ENCODE measurements around the gene TPRG1. TPM values are rescaled to one million over a fixed set of nuclear protein-coding genes. Genes with fewer than 3 reads are reported as not detected.

TPRG1 gene
- total RNA-seq, 1 donor from 2014 or later: 0.71 TPM

DNA sequence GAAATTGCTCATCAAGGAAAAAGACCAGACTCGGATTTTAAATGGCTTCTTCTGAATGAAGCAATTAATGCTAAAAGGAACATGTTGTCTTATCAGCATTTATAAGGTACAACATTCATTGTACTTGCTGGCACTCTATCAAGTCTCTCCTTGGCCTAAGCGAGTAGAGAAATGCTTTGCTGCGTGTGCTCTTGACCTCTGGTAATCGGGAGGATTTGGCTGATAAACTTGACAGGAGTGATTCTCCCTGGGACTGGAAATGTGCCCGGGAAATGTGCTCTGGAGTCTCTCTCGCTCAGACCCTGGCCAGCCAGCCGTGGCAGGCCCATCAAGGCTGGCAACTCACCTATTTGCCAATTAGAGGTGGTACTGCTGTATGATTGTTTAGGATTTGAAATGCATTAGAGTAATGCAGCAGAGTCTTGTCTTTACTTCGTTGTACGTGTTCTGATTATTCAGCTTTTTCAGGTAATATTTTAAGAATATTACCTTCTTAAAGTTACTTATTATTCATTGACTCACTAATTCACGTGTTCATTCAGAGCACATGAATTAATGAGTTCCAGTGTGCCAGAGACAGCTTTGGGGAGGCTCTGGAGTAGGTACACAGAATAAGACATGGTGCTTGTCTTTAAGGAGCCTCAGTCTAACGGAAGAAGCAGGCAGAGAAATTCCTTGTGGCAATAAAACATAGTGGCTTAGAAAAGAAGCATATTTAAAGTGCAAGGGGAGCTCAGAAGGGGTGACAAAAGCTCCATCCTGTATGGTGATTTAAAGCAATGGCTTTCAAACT is 48.0 kb upstream of the TPRG1 start:
- Histone ChIP-seq H3K4me3 (no peak overlapping the region), H3F3A (ENCODE audit: low read depth) (no peaks in the 10 kb centered on the region), H3K4me1 (peaks cover 5% of the 10 kb centered on the region), H3K36me3 (no peaks in the 10 kb centered on the region), H3K27ac (no peak overlapping the region), H3K79me2 (ENCODE audit: low read depth) (no peaks in the 10 kb centered on the region), H3K27me3 (no peaks in the 10 kb centered on the region), H3K9me3 (ENCODE audit: low read depth) (no peaks in the 10 kb centered on the region), H4K20me1 (ENCODE audit: low read depth) (no peaks in the 10 kb centered on the region), H3K4me2 (no peak overlapping the region), H2AFZ (replicated peaks) (no peak overlapping the region), H3K9ac (no peak overlapping the region)
- Mint-ChIP-seq H3K36me3 (no peaks in the 10 kb centered on the region), H3K27me3 (ENCODE audit: insufficient read depth, low read depth) (no peaks in the 10 kb centered on the region), H3K4me1 (no peaks in the 10 kb centered on the region), H3K9me3 (no peaks in the 10 kb centered on the region), H3K27ac (no peak overlapping the region), H3K4me3 (no peak overlapping the region)
- TF ChIP-seq EZH2 (IDR thresholded peaks at IDR 0.05) (no peak), EZH2phosphoT487 (IDR thresholded peaks at IDR 0.05) (no peak), CTCF (IDR thresholded peaks at IDR 0.05) (no peak)
- DNase-seq (ENCODE audit: low spot score): no peak

- no peaks in the 10 kb centered on the region for H3K9me3 Mint-ChIP-seq
- Histone ChIP-seq H3K79me2 (ENCODE audit: low read depth) (no peaks in the 10 kb centered on the region), H2AFZ (replicated peaks) (no peak overlapping the region), H3K4me1 (peaks cover under 1% of the 10 kb centered on the region), H3K9me3 (ENCODE audit: low read depth) (no peaks in the 10 kb centered on the region), H3K36me3 (no peaks in the 10 kb centered on the region), H3F3A (ENCODE audit: low read depth) (no peaks in the 10 kb centered on the region), H3K4me2 (no peak overlapping the region), H3K27ac (no peak overlapping the region), H3K4me3 (no peak overlapping the region), H3K27me3 (no peaks in the 10 kb centered on the region), H3K9ac (no peak overlapping the region), H4K20me1 (ENCODE audit: low read depth) (no peaks in the 10 kb centered on the region)
- H3K27me3 Mint-ChIP-seq (ENCODE audit: insufficient read depth, low read depth): no peaks in the 10 kb centered on the region
- H3K4me3 Mint-ChIP-seq: no peak overlapping the region
- peaks cover 3% of the 10 kb centered on the region for H3K4me1 Mint-ChIP-seq
- no peak for TF ChIP-seq EZH2 (IDR thresholded peaks at IDR 0.05)
- TF ChIP-seq CTCF (IDR thresholded peaks at IDR 0.05): no peak
- TF ChIP-seq EZH2phosphoT487 (IDR thresholded peaks at IDR 0.05): no peak
- no peak for DNase-seq (ENCODE audit: low spot score)
- H3K27ac Mint-ChIP-seq: no peak overlapping the region
- H3K36me3 Mint-ChIP-seq: no peaks in the 10 kb centered on the region
Measured at GRCh38 chr3:189132231-189132671, 39.5 kb upstream of the TPRG1 start.

- Mint-ChIP-seq H3K4me3 (no peak overlapping the region), H3K36me3 (no peaks in the 10 kb centered on the region), H3K9me3 (no peaks in the 10 kb centered on the region), H3K27ac (no peak overlapping the region), H3K27me3 (ENCODE audit: insufficient read depth, low read depth) (no peaks in the 10 kb centered on the region), H3K4me1 (peaks cover 8% of the 10 kb centered on the region)
- no peak overlapping the region for H3K4me3 ChIP-seq
- no peak overlapping the region for H2AFZ ChIP-seq (replicated peaks)
- H3K27ac ChIP-seq: no peak overlapping the region
- H3K27me3 ChIP-seq: no peaks in the 10 kb centered on the region
- TF ChIP-seq EZH2 (IDR thresholded peaks at IDR 0.05) (no peak), EZH2phosphoT487 (IDR thresholded peaks at IDR 0.05) (no peak), CTCF (IDR thresholded peaks at IDR 0.05) (no peak)
- H3K79me2 ChIP-seq (ENCODE audit: low read depth): no peaks in the 10 kb centered on the region
- no peaks in the 10 kb centered on the region for H3K36me3 ChIP-seq
- DNase-seq (ENCODE audit: low spot score): no peak
- no peak overlapping the region for H3K9ac ChIP-seq
- H4K20me1 ChIP-seq (ENCODE audit: low read depth): no peaks in the 10 kb centered on the region
- no peaks in the 10 kb centered on the region for H3K9me3 ChIP-seq (ENCODE audit: low read depth)
- H3K4me2 ChIP-seq: no peak overlapping the region
- peaks cover 6% of the 10 kb centered on the region for H3K4me1 ChIP-seq
- no peaks in the 10 kb centered on the region for H3F3A ChIP-seq (ENCODE audit: low read depth)
Measured at GRCh38 chr3:189132839-189133238, 38.9 kb upstream of the TPRG1 start.

All from neural progenitor cell (in vitro differentiated cells).